ENCODE measurements around the gene ADGRA3.
"Not testable (repeated sequence)": the region's sequence is repeated elsewhere in the genome, so short reads cannot be mapped to it uniquely, and the experiment has no call there.

The ADGRA3 gene

GRCh38 chr4:22434895-22435294 is 81.0 kb downstream of the ADGRA3 start:
- DNase-seq = no peak

GRCh38 chr4:22430626-22431025 is 85.2 kb downstream of the ADGRA3 start:
- DNase-seq = no peak

- DNase-seq = no peak
These were observed 87.4 kb downstream of the ADGRA3 start for GRCh38 chr4:22428441-22428840.

GRCh38 chr4:22427675-22428074 is 88.2 kb downstream of the ADGRA3 start:
- no peak for DNase-seq

GRCh38 chr4:22420291-22420690 is 95.6 kb downstream of the ADGRA3 start:
- no peak for DNase-seq

GRCh38 chr4:22417408-22417807 is 98.5 kb downstream of the ADGRA3 start:
- DNase-seq = no peak

- DNase-seq = no peak
These were observed 99.5 kb downstream of the ADGRA3 start for GRCh38 chr4:22416403-22416802.

- DNase-seq = no peak
These were observed 101.0 kb downstream of the ADGRA3 start for GRCh38 chr4:22414833-22415232.

GRCh38 chr4:22413471-22413870 is 102.4 kb downstream of the ADGRA3 start:
- no peak for DNase-seq

- no peak for DNase-seq
These were observed 103.9 kb downstream of the ADGRA3 start for GRCh38 chr4:22412013-22412412.

- DNase-seq = no peak
These were observed 105.1 kb downstream of the ADGRA3 start for GRCh38 chr4:22410645-22411247.

GRCh38 chr4:22408474-22408873 is 107.4 kb downstream of the ADGRA3 start:
- no peak for DNase-seq

GRCh38 chr4:22407361-22407760 is 108.5 kb downstream of the ADGRA3 start:
- no peak for DNase-seq

GRCh38 chr4:22398671-22399070 is 117.2 kb downstream of the ADGRA3 start:
- DNase-seq = no peak

GRCh38 chr4:22391551-22391950 is 124.3 kb downstream of the ADGRA3 start:
- no peak for DNase-seq

GRCh38 chr4:22389240-22389870 is 126.5 kb downstream of the ADGRA3 start:
- DNase-seq = no peak

GRCh38 chr4:22385611-22386011 is 130.3 kb downstream of the ADGRA3 start:
- no peak for DNase-seq

GRCh38 chr4:22384154-22384553 is 131.7 kb downstream of the ADGRA3 start:
- no peak for DNase-seq

GRCh38 chr4:22382216-22382615 is 133.7 kb downstream of the ADGRA3 start:
- DNase-seq = not testable (repeated sequence)

- no peak for DNase-seq
These were observed 142.9 kb downstream of the ADGRA3 start for GRCh38 chr4:22372986-22373385.

- DNase-seq = no peak
These were observed 145.8 kb downstream of the ADGRA3 start for GRCh38 chr4:22369901-22370562.

- DNase-seq = no peak
These were observed 152.1 kb downstream of the ADGRA3 start for GRCh38 chr4:22363787-22364186.

- DNase-seq = no peak
These were observed 152.8 kb downstream of the ADGRA3 start for GRCh38 chr4:22363036-22363435.

GRCh38 chr4:22356987-22357596 is 158.8 kb downstream of the ADGRA3 start:
- DNase-seq = no peak

Data from DMS 273 treated with DMSO at 0.1 percent for 48 hours (cell line).